NCI-H2029 treated with DMSO at 0.1 percent for 48 hours (cell line): ENCODE results near the gene DNAJB6.

Source experiments
- DNase-seq: peaks from one replicate; lab custom pipeline; 2025; lab: John Stamatoyannopoulos, UW

The DNAJB6 gene

GRCh38 chr7:157409753-157410727, 73.2 kb downstream of the DNAJB6 start:
- DNase-seq, result no peak

- no peak for DNase-seq
Measured at GRCh38 chr7:157410831-157411556, 74.2 kb downstream of the DNAJB6 start.

GRCh38 chr7:157411580-157411979, 74.8 kb downstream of the DNAJB6 start:
- no peak for DNase-seq

GRCh38 chr7:157412021-157412443, 75.2 kb downstream of the DNAJB6 start:
- DNase-seq, result no peak

DNA sequence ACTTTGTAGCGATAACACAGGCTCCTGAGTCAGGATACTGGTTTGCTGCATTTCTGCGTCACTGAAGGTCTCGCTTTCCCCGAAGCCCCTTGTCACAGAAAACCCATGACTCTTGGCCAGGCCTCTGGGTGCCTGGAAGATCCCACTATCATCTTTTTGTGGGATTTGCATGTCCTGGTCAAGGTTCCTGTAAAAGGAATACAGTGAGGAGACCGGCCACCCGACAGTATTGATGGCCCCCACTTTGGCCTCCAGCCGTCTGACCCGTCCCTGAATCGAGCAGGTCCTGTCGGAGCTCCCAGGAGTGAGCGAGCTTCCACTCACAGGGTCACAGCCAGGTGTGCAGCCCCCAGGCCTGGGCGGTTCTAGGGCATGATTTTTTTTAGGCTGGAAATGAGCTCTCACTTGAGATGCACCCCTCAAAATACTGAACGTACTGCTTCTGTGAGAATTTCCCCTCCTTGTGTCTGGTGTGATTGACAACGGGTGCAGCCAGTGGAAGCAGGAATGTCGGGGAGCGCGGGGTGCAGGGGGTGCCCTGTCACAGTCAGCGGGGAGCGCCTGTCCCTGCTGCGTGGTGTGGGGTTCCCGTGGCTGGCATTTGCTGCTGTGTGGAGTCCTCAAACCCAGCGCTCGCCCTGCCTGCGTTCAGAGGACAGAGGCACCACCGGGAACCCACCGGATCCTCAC, 75.8 kb downstream of the DNAJB6 start:
- no peak for DNase-seq

DNA sequence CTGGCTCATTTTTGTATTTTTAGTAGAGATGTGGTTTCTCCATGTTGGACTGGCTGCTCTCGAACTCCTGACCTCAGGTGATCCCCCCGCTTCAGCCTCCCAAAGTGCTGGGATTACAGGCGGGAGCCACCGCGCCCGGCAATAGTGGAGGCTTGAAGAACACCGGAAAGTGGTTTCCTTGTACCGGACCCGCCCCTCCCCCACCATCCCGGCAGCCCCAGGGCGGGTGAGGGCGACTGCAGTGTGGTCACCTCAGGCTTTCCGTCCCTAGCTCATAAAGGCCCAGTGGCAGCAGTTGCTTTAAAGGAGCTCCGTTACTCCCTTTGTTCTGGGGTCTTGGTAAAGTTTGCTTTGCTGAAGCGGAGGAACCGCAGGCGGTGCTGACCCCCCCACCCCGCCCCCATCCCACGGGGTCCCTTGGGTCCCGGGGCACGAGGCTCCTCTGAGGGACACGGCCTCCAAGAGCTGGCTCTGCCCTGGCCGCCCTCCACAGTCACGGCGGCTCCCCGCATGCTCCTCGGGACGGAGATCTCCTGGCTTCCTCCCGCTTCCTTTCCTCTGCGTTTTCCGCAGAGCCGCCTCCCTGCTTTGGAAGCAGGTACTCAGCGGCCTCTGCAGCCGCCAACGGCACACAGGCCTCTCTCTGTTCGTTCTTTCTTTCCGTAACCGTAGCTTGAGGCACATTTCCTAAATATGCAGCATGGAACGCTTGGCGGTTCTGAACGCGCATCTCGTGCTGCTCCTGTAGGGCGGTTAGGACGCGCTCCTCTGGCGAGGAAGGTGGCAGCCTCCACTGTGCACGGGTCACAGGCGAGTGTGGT, 77.3 kb downstream of the DNAJB6 start:
- DNase-seq, result no peak

DNA sequence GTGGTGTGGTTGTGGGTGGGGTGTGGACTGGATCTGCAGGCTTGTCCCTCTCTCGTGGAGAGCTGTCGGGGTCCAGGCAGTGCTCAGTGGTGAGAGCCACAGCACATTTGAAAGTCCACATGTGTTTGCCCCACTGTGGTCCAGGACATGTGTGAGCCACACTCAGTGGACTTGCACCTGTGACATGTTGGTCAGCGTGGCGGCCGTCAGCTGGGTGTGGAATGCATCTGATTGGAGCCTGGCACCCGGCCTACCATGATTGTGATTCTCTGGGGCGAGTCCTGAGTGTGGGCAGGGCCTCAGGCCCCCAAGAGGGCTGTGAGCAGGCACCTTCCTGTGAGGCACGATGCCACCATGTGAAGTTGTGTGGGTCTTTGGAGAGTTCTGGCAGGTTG, 77.9 kb downstream of the DNAJB6 start:
- no peak for DNase-seq

DNA sequence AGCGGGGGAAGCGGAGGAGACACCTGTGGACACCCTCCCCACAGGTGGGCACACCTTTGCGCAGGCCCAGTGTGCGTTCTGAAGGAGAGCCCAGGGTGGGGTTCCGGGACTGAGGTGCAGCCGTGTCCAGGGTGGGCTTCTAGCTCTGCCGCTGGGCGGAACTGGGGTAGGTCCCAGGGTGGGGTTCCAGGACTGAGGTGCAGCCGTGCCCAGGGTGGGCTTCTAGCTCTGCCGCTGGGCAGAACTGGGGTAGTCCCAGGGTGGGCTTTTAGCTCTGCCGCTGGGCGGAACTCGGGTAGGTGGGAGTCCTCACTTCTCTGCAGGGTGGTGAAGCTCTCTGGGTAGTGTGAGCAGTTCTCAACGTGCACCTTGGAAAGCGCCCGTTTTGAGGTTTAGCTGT, 78.7 kb downstream of the DNAJB6 start:
- no peak for DNase-seq

DNA sequence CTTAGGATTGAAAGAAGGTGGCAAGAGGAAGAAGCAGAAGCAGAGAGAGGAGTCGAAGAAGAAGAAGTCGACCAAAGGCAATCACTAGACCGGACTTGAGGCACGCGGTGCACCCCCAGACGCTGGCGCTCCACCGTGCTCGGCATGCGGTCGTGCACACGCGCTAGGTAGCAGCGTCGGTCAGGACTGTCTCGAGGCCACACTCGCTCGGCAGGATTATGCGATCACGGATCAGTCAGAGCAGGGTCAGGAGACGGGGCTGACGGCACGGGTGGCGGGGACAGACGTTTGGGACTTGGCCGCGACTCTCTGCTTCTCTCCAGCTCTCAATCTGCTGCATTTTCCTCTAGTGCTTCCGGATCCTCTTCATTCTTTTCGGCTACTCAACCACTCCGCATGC, 79.2 kb downstream of the DNAJB6 start:
- no peak for DNase-seq

DNA sequence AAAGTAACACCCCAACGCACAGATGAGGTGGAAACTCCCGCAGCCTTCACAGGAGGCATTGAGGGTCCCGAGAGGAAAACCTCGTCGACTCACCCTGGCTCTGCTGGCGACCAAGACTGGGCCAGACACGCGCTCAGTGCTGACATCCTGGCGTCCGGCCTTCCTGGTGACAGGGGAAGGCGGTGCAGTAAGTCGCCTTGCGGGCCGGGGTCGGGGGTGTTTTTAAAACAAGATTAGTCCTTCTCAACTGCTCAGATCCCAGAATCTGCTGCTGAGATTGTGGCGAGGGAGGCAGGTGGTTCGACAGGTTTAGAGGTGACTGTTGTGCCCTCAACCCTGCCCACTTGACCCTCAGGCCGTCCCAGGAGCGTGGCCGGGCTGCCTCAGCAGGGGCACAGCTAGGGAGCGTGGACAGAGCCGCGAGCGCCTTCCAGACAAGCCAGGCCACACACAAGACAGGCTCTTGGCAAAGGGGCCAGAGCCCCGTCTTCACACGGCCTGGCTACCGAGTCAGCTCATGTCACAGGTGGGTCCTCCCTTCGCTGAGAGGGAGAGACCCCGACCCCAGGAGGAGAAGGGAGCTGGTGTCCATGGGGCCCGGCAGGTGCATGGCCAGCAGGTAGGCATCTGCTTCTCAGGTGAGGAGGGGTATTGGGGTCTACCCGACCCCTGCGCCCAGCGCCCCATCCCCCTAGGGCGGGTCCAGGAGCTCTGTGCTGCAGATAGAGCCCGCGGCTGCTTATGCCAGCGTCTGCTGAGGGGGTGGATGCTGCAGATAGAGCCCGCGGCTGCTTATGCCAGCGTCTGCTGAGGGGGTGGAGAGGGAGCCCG, 81.6 kb downstream of the DNAJB6 start:
- no peak for DNase-seq

GRCh38 chr7:157419035-157419293, 82.2 kb downstream of the DNAJB6 start:
- no peak for DNase-seq

- no peak for DNase-seq
Measured at GRCh38 chr7:157422279-157422678, 85.5 kb downstream of the DNAJB6 start.

DNA sequence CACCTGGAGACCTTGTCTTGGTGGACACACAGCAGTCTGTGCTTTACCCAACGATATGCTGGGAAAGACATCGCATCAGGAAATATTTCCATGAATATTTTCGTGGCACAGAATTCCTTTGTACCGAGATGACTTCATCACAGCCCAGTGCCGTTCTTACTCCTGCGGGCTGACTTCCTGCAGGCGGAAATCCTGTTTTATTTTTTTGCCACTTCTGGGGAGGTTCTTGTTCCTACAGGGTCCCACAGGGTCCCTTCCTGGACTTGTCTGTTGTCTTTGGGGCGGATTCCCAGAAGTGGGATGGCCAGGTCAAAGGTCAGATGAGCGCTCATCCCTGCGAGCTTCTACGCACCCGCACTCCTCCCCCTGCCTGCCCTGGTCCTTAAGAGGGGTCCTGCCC, 86.5 kb downstream of the DNAJB6 start:
- DNase-seq, result no peak

GRCh38 chr7:157423886-157424565, 87.2 kb downstream of the DNAJB6 start:
- no peak for DNase-seq

DNA sequence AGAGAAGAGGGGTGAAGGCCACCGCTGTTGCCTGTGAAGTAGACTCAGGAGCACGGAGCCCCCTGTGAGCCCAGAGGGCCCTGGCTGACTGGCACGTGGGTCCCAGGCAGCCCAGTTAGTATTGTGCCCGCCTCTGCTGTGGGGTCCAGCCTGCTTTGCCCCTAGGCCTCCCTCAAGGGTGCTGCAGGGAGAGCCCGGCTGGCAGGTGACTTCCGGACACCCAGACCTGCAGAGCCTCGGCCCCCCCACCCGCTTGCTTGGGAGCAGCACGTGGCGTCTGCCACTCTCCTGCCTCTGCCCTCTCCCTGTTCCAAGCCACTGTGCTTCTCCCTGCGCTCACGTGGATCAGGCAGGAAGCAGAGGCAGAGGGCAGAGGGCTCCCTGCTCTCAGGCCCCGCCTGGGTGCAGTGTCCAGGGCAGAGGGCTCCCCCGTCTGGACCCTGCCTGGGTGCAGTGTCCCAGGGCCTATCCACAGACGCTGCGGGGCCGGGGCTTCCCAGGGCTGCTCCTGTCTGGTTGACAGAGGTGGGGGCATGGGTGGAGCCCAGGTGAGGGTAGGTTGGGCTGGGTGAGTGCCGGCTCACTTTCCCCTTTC, 88.4 kb downstream of the DNAJB6 start:
- no peak for DNase-seq

- DNase-seq, result no peak
Measured at GRCh38 chr7:157425761-157426160, 89.0 kb downstream of the DNAJB6 start.

DNA sequence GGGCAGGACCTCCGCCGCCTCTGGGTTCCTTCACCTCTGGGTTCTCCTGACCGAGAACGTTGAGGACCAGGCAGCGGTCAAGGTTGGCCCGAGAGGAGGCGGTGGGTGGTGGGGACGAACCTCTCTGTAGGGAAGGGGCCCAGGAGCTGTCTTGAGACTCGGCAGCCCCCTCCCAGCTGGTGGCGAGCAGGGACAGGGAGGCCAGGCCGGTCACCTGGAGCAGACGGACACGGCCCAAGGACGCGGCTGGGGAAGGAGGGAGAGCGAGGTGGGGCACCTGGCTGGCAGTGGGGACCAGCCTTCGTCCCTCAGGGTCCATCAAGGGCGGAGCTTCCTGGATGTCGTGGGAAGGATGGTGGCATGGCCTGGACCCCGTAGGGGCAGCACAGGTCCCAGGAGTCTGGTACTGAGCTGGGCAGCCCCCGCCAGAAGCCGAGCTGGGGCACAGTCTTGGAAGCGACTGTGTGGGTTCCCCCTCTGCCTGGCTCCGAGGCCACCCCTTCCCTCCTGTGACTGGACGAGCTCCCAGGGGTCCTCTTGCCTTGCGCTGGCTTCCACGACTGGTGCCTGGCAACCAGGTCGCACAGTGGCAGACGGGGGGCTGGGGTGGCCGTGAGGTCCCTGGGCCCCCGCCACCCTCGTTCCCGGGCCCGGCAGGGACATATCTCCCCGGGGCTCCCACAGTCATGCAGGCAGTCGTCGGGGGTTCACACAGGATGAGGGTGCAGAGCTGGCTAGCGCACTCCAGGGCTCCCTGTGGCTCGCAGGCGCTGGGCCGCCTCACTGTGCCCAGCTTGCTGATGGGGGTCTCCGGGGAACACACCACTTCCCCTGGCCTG, 89.9 kb downstream of the DNAJB6 start:
- DNase-seq, result no peak

DNA sequence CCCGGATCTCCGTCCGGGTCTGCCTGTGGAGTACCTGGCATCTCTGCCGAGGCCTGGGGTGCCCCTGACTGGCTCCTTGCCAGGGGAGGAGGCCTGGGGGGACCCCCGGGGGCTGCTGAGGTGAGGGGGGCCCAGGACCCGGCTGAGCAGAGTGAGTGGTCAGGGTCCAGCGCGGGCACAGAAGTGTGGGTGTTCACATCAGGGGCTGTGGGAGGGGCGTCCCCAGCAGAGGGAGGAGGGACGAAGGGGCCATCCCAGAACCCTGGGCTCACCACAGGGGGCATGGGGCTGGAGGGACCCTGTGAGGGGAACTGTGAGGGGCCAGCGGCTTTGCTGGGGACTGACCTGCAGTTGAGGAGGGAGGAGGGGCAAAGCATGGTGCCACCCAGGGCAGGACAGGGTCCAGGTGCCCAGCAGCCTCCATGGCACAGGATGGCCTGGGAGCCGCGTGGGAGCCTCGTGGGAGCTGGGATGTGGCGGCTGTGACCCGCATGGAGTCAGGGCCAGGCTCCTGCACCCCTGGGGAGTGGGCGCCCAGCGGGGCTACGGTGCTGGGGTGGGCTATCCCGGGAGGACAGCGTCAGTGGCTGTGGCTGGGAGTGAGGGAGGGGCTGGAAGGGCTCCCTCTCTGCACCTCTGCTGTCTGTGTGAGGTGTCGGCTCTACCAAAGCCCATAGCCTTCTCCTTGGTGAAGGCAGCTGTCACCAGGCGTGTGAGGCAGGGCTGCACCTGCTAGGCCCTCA, 91.2 kb downstream of the DNAJB6 start:
- DNase-seq, result no peak
